ENCODE data around the gene CPB2.

DNA sequence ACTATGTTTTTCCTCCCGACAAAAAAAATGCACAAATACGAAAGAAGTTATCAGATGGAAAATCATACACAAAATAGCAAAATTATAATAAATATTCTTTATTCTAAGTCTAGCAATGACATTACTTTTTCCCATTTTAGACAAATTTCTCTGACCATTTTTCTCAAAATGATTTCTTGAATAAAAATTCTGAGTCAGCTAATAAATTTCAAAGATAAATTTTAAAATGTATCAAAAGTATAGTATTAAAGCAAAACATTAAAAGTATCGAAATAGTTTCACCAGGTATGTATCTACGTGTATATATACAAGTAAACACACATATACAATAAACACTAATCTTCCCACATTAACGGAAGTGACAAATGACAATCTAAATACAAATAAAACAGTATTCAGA is 61.2 kb downstream of the CPB2 start:
- TF ChIP-seq, protein P1, sequence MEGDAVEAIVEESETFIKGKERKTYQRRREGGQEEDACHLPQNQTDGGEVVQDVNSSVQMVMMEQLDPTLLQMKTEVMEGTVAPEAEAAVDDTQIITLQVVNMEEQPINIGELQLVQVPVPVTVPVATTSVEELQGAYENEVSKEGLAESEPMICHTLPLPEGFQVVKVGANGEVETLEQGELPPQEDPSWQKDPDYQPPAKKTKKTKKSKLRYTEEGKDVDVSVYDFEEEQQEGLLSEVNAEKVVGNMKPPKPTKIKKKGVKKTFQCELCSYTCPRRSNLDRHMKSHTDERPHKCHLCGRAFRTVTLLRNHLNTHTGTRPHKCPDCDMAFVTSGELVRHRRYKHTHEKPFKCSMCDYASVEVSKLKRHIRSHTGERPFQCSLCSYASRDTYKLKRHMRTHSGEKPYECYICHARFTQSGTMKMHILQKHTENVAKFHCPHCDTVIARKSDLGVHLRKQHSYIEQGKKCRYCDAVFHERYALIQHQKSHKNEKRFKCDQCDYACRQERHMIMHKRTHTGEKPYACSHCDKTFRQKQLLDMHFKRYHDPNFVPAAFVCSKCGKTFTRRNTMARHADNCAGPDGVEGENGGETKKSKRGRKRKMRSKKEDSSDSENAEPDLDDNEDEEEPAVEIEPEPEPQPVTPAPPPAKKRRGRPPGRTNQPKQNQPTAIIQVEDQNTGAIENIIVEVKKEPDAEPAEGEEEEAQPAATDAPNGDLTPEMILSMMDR (IDR thresholded peaks at IDR 0.05) = no peak
- TF ChIP-seq POLR2AphosphoS5 (IDR thresholded peaks at IDR 0.05) (no peak), POLR2A (IDR thresholded peaks at IDR 0.05) (no peak)

All from prostate gland (tissue), 2 donors.